HCT116 (cell line): Measurements from ENCODE around the gene CAPN1. TPM values are rescaled to one million over a fixed set of nuclear protein-coding genes. Genes with fewer than 3 reads are reported as not detected.

Experiments used
- ATAC-seq: fragments of 200-7000 bp; cut with Tn5 transposase; 2 replicates; pipeline ENCODE4 v1.9.1; 2020; ENCODE audit warnings: mild to moderate bottlenecking, moderate library complexity
- BruUV-seq: library from RNA; stranded (reverse); fragments of 400-500 nt; replicated peaks from 2 replicates; lab custom pipeline; 2021; lab: Mats Ljungman, UMichigan
- CTCF ChIA-PET: fragments of 300-600 bp; sonication (Branson Sonifier 250); formaldehyde crosslinking; loops from one replicate; lab custom pipeline; 2021; ENCODE audit warnings: antibody characterized with exemption; lab: Charles Lee
- POLR2A ChIA-PET: fragments of 300-600, 350-600 bp; sonication (Branson Sonifier 250); formaldehyde crosslinking; loops from one replicate; lab custom pipeline; 2021; ENCODE audit warnings: antibody characterized with exemption; lab: Charles Lee
- RAD21 ChIA-PET, 2 experiments: fragments of 300-600 bp; sonication (Branson Sonifier 250); formaldehyde crosslinking; loops; one replicate each; lab custom pipeline; 2023; ENCODE audit warnings: low total read pairs in 2 of 2; ENCODE audit not compliant: uncharacterized antibody in 2 of 2, unreplicated experiment in 2 of 2, low non-redundant PET in 1 of 2; lab: Charles Lee
- DNase-seq: peaks from one replicate; pipeline ENCODE4 v3.0.0-alpha.2; 2010; ENCODE audit warnings: low read depth, low spot score
- H2AFZ ChIP-seq: fragments of 200-600 bp; shearing (Covaris generic), sonication (generic); 2 replicates; pipeline ENCODE4 v1.6.1; 2017; ENCODE audit warnings: low read depth, mixed run types, mixed read lengths, antibody characterized with exemption, low read length; ENCODE audit not compliant: poor library complexity, severe bottlenecking
- H3K27ac ChIP-seq: 2 replicates; pipeline ENCODE4 v1.5.1; 2012; ENCODE audit warnings: low read depth, low read length
- H3K27me3 ChIP-seq: fragments of 200-600 bp; sonication (generic); 2 replicates; pipeline ENCODE4 v1.6.1; 2016; ENCODE audit warnings: mixed run types, low read length, mixed read lengths; ENCODE audit not compliant: insufficient read depth
- H3K36me3 ChIP-seq, 2 experiments: fragments of 200-500 bp in 1 of 2; fragments of 200-600 bp in 1 of 2; sonication (Bioruptor generic) in 1 of 2; sonication (generic) in 1 of 2; 2 replicates each; pipeline versions ENCODE4 v1.5.1 to v1.6.1; 2014 to 2016; ENCODE audit warnings: low read length in 2 of 2, inconsistent platforms in 1 of 2, mixed read lengths in 1 of 2, mixed run types in 1 of 2; ENCODE audit not compliant: insufficient read depth in 2 of 2, control insufficient read depth in 1 of 2
- H3K4me1 ChIP-seq, 2 experiments: fragments of 200-600 bp in 1 of 2; sonication (generic) in 1 of 2; 2 replicates each; pipeline versions ENCODE4 v1.5.1 to v1.6.1; 2012 to 2017; ENCODE audit warnings: low read length in 2 of 2, inconsistent platforms in 1 of 2, mild to moderate bottlenecking in 1 of 2, mixed read lengths in 1 of 2, mixed run types in 1 of 2, moderate library complexity in 1 of 2; ENCODE audit not compliant: insufficient read depth in 2 of 2, control insufficient read depth in 1 of 2
- H3K4me2 ChIP-seq: fragments of 200-600 bp; sonication (generic); 2 replicates; pipeline ENCODE4 v1.6.1; 2017; ENCODE audit warnings: mixed run types, low read length, mixed read lengths
- H3K4me3 ChIP-seq, 2 experiments: fragments of 200-600 bp in 1 of 2; sonication (generic) in 1 of 2; replicated peaks in 1 of 2; 2 replicates each; pipeline ENCODE4 v1.5.1; 2011 to 2016; ENCODE audit warnings: low read length in 2 of 2, control low read depth in 1 of 2, low read depth in 1 of 2, mild to moderate bottlenecking in 1 of 2, mixed read lengths in 1 of 2, mixed run types in 1 of 2
- H3K79me2 ChIP-seq: fragments of 200-600 bp; sonication (generic); 2 replicates; pipeline ENCODE4 v1.6.1; 2017; ENCODE audit warnings: mild to moderate bottlenecking, mixed run types, low read length, moderate library complexity, mixed read lengths; ENCODE audit not compliant: insufficient read depth
- H3K9ac ChIP-seq: fragments of 200-600 bp; sonication (generic); 2 replicates; pipeline ENCODE4 v1.6.1; 2016; ENCODE audit warnings: low read length, mixed read lengths
- H3K9me2 ChIP-seq: fragments of 200-600 bp; sonication (generic), shearing (Covaris generic); 2 replicates; pipeline ENCODE4 v1.6.1; 2017; ENCODE audit warnings: mixed run types, mild to moderate bottlenecking, moderate library complexity; ENCODE audit not compliant: insufficient read depth
- H3K9me3 ChIP-seq, 2 experiments: fragments of 200-500 bp in 1 of 2; fragments of 200-600 bp in 1 of 2; sonication (Bioruptor generic) in 1 of 2; sonication (generic) in 1 of 2; 2 replicates each; pipeline ENCODE4 v1.6.1; 2014 to 2017; ENCODE audit warnings: low read length in 2 of 2, mixed read lengths in 2 of 2, inconsistent platforms in 1 of 2, low read depth in 1 of 2, mild to moderate bottlenecking in 1 of 2, mixed run types in 1 of 2, moderate library complexity in 1 of 2; ENCODE audit not compliant: control insufficient read depth in 1 of 2, insufficient read depth in 1 of 2
- H4K20me1 ChIP-seq: fragments of 200-600 bp; sonication (generic), shearing (Covaris generic); 2 replicates; pipeline ENCODE4 v1.6.1; 2017; ENCODE audit warnings: mixed run types, mild to moderate bottlenecking, moderate library complexity; ENCODE audit not compliant: insufficient read depth
- CBX3 ChIP-seq: IDR thresholded peaks from 2 replicates; pipeline ENCODE4 v1.6.1; 2012; ENCODE audit warnings: low read depth
- CEBPB ChIP-seq: IDR thresholded peaks from 2 replicates; pipeline ENCODE4 v1.6.1; 2012; ENCODE audit warnings: low read depth
- FOSL1 ChIP-seq: IDR thresholded peaks from 2 replicates; pipeline ENCODE4 v1.6.1; 2012; ENCODE audit warnings: low read depth
- JUND ChIP-seq: IDR thresholded peaks from 2 replicates; pipeline ENCODE4 v1.6.1; 2012
- POLR2A ChIP-seq: IDR thresholded peaks from 2 replicates; pipeline ENCODE4 v1.7.0; 2011; ENCODE audit warnings: borderline replicate concordance; ENCODE audit not compliant: insufficient read depth, insufficient read length; ENCODE audit errors: extremely low read depth
- POLR2AphosphoS5 ChIP-seq: IDR thresholded peaks from 2 replicates; pipeline ENCODE4 v1.6.1; 2011; ENCODE audit warnings: mild to moderate bottlenecking, low read depth, low read length, moderate library complexity
- SIN3A ChIP-seq: IDR thresholded peaks from 2 replicates; pipeline ENCODE4 v1.6.1; 2012; ENCODE audit warnings: low read depth
- TCF7L2 ChIP-seq: IDR thresholded peaks from 2 replicates; pipeline ENCODE4 v1.7.0; 2011; ENCODE audit warnings: borderline replicate concordance, inconsistent platforms; ENCODE audit not compliant: insufficient read depth, insufficient read length; ENCODE audit errors: extremely low read depth
- YY1 ChIP-seq: IDR thresholded peaks from 2 replicates; pipeline ENCODE4 v1.6.1; 2011; ENCODE audit warnings: low read length, low read depth, moderate library complexity, mild to moderate bottlenecking; ENCODE audit not compliant: insufficient replicate concordance; ENCODE audit errors: extremely low read depth
- ZFX ChIP-seq: fragments of 450-650 bp; IDR thresholded peaks from 2 replicates; pipeline ENCODE4 v1.6.1; 2017
- ZNF274 ChIP-seq: fragments of 200-500 bp; sonication (Bioruptor generic); IDR thresholded peaks from 2 replicates; pipeline ENCODE4 v1.6.1; 2014; ENCODE audit warnings: mild to moderate bottlenecking, low read depth, low read length, inconsistent platforms
- intact Hi-C: fragments of 100-400 bp; cut with micrococcal nuclease; formaldehyde crosslinking; loops from 2 replicates; pipeline ENCODE4 v1.10.0; 2022
- total RNA-seq: library from RNA; stranded (reverse); gene quantifications from one replicate; pipeline ENCODE4 v1.2.1, GENCODE V29; 2021; ENCODE audit not compliant: unreplicated experiment
- TF ChIP-seq, protein P1 (sequence below): IDR thresholded peaks from 2 replicates; pipeline ENCODE4 v1.6.1; 2012; ENCODE audit warnings: low read depth

Gene CAPN1
- total RNA-seq, 1 experiment from 2014 or later = 279 TPM

DNA sequence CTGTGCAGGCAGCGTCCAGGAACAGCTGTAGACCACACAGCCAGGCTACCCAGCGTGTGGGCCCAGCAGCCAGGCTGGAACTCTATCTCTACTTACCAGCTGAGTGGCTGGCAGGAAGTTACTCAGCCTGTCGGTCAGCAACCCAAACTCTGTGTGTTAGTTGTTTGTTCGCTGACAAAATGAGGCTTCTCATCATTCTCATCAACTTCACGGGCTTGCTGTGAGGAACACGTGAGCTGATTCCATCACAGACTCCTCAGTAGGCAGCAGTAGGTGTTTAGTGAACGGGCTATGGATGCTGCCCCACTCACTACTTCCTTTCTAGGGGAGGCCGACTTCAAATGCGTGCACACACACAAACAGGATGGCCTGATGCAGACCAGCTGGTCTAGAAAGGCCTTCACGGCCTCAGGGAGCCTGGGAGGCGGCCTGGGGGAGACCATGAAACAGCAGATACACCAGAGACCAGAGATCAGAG, 12.5 kb upstream of the CAPN1 start:
- Histone ChIP-seq H3K4me3 (no peak overlapping the region), H3K9ac (0 out of 2 replicates have a peak overlapping the region, but pooled peaks have one; percentile 12), H3K4me1 (peaks cover 9 to 16% of the 10 kb centered on the region in 2 experiments; a peak in 3 of 4 replicates), H2AFZ (no peak overlapping the region), H3K27me3 (no peaks in the 10 kb centered on the region), H3K27ac (no peak overlapping the region), H3K9me3 (no peaks in the 10 kb centered on the region), H3K4me2 (no peak overlapping the region), H3K79me2 (no peaks in the 10 kb centered on the region), H3K9me2 (no peaks in the 10 kb centered on the region), H4K20me1 (no peaks in the 10 kb centered on the region), H3K36me3 (no peaks in the 10 kb centered on the region)
- POLR2A ChIA-PET = interaction anchor here (0.7 to 3.6 kb wide), 7 partner anchors 11 to 320 kb away, joined by 3 to 16 read pairs (median 3); partner anchors contain the start of gene CAPN1
- DNase-seq (no peak), ATAC-seq (no peak)
- BruUV-seq = no TSS peak
- intact Hi-C loops = no loop called here
- RAD21 ChIA-PET = no interaction called here
- CTCF ChIA-PET = interaction anchor here (1.2 kb wide), 1 partner anchor 12 kb away, joined by 7 read pairs; the partner anchor contains the start of gene CAPN1
- TF ChIP-seq SIN3A = no peak
- TF ChIP-seq FOSL1 = no peak
- TF ChIP-seq JUND = no peak
- no peak for TF ChIP-seq ZNF274
- TF ChIP-seq YY1 = no peak
- no peak for TF ChIP-seq CBX3
- TF ChIP-seq CEBPB = no peak
- no peak for TF ChIP-seq ZFX

DNA sequence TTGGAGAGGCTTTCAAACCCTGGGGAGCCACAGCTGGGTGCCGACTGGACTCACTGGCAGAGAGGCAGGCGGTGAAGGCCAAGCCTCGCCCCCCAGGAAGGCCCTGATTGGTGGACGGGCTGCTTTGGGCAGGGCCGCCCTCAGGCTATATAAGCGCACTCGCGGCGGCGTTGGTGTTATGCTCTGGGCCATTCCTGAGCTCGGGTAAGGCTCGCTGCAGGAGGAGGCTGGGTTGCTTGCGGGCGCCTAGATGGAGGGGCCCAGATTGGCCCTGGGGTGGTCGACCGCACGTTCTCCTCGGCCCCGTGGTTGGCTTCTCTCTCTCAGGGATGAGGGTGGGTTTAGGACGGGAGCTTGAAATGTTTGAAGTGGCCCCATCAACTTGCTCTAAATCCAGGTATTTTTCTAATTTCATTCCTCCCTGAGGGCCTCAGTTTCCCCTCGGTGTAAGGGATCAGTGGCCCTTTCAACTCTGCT, 11.6 kb upstream of the CAPN1 start, which contains the start of gene SPDYC:
SPDYC (plus strand) TSS at position 176 of the 477 bp plus-strand sequence. CDS start 1,125 bp downstream, outside the sequence.
- ChIA-PET RAD21 (no interaction called here), CTCF (interaction anchor here (1.2 kb wide), 1 partner anchor 11 kb away, joined by 7 read pairs; the partner anchor contains the start of gene CAPN1)
- Histone ChIP-seq H2AFZ (peak within 1 kb of the TSS; percentile 26), H3K9ac (peak within 1 kb of the TSS; percentile 30; the same call in 1 of the 2 replicates), H3K27ac (no peak within 1 kb of the TSS), H3K4me1 (peaks cover 9 to 16% of the 10 kb centered on the region in 2 experiments; a peak in 3 of 4 replicates), H3K9me2 (no peaks in the 10 kb centered on the region), H4K20me1 (no peaks in the 10 kb centered on the region), H3K9me3 (no peaks in the 10 kb centered on the region), H3K36me3 (no peaks in the 10 kb centered on the region)
- intact Hi-C loops = no loop called here
- TF ChIP-seq YY1 (no peak), TCF7L2 (no peak), JUND (no peak), POLR2A (peak; percentile 66), POLR2AphosphoS5 (peak; percentile 87)
- TF ChIP-seq, protein P1, sequence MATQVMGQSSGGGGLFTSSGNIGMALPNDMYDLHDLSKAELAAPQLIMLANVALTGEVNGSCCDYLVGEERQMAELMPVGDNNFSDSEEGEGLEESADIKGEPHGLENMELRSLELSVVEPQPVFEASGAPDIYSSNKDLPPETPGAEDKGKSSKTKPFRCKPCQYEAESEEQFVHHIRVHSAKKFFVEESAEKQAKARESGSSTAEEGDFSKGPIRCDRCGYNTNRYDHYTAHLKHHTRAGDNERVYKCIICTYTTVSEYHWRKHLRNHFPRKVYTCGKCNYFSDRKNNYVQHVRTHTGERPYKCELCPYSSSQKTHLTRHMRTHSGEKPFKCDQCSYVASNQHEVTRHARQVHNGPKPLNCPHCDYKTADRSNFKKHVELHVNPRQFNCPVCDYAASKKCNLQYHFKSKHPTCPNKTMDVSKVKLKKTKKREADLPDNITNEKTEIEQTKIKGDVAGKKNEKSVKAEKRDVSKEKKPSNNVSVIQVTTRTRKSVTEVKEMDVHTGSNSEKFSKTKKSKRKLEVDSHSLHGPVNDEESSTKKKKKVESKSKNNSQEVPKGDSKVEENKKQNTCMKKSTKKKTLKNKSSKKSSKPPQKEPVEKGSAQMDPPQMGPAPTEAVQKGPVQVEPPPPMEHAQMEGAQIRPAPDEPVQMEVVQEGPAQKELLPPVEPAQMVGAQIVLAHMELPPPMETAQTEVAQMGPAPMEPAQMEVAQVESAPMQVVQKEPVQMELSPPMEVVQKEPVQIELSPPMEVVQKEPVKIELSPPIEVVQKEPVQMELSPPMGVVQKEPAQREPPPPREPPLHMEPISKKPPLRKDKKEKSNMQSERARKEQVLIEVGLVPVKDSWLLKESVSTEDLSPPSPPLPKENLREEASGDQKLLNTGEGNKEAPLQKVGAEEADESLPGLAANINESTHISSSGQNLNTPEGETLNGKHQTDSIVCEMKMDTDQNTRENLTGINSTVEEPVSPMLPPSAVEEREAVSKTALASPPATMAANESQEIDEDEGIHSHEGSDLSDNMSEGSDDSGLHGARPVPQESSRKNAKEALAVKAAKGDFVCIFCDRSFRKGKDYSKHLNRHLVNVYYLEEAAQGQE = no peak
- TF ChIP-seq, all 23 proteins: peak for 2
- peak; percentile 56 for DNase-seq
- no TSS peak for BruUV-seq
- Histone ChIP-seq H3K4me2 (peak within 1 kb of the TSS; percentile 58), H3K4me3 (peak within 1 kb of the TSS in 1 of 2 experiments; percentile 30; a peak in 2 of 4 replicates), H3K27me3 (no peaks in the 10 kb centered on the region), H3K79me2 (no peaks in the 10 kb centered on the region)
- peak; percentile 98 for ATAC-seq
- POLR2A ChIA-PET = interaction anchor here (0.7 to 3.6 kb wide), 11 partner anchors 11 to 320 kb away, joined by 3 to 16 read pairs (median 3); partner anchors contain the start of genes CAPN1, FAU, MRPL49 and ZNHIT2
